ENCODE data around the gene STMN1. TPM values are rescaled to one million over a fixed set of nuclear protein-coding genes. Genes with fewer than 3 reads are reported as not detected.

STMN1 gene
- total RNA-seq (ENCODE audit: low replicate concordance), result 2.2 and 55.4 TPM in 2 replicates

GRCh38 chr1:25905680-25906643 is at the start of gene STMN1:
Gene STMN1, minus strand, starts transcription at chr1:25906419. Its CDS starts 1,743 bp downstream, at chr1:25904676.

DNA sequence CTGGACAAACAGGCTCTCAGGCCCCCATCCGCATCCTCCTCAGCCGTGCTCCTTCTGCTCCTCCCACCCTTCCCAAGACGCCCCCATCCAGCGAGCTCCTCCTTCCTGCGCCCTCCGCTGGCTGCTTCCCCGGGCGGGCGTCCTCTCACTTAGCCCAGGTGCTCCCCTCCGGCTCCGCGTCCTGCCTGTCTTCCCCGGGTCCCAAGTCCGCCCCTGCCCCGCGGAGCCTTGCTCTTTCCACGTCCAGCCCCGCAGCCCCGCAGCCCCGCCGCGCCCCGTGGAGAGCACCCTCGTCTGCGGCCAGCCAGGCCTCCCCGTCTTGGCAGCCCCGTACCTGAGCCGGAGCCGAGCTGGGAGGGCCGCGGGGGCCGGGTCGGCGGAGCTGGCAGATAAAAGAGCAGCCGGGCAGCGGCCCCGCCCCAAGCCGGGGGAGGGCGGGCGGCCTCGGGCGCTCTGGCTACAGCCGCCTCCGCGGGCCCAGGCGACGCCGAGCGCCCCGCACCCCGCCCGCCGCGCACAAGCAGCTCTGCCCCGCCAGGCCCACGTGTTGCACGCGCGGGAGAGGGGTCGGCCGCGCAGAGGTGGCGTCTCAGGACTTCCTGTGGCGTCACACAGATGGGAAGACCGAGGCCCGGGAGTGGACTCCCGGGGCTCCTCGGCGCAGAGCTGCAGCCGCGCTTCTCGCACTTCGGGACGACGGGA is 30.9 kb downstream of the STMN1 start, which contains the start of gene PAQR7:
Gene PAQR7 (minus strand): TSS at position 555 of the 702 bp plus-strand sequence. CDS start 11,869 bp downstream, outside the sequence.

DNA sequence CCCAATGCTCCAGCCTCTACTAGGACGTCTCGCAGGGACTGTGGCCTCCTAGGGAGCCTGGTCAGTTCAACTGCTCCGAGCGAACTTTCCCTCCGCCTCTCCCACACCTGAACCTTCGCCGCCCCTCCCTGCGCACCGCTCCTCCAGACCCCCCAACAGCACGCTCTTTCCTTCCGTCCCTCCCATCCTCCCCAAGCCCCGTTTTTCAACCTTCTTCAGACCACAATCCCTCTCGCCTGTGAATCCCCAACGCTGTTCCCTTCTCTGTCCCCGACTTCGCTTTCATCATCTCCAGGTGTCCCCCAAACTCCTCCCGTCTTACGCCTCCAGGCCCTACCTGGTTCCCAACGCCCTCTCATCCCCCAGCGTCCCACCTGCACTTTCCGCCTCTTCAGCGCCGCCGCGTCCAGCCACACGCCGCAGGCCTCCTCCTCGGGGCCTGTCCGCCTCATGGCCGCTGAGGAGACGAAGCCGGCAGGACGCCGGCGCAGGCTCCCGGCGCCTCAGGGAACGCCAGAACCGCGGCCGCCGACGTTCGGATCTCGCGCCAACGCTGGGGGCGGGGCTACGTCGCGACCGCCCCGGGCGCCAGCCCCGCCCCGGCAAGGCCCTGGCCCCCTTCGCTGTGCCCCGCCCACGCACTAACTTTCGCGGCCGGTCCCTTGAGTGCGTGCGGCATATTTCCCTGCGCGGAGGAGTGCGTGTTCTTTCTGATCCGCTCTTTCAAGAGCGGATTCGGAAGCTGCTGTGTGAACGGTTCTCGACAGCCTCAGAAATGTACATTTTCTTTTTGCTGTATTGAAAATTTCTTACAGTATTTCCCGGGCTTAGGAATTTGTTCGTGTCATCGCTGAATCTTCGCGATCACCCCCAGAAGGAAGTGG is 47.1 kb downstream of the STMN1 start, which contains the start of gene AUNIP:
Gene AUNIP (minus strand): TSS at position 552 of the 884 bp plus-strand sequence. CDS start 100 bp downstream, at position 452.

Other genes with a start within 250 kb of the STMN1 start
- gene SELENON, start 106.2 kb downstream of the STMN1 start, total RNA-seq (ENCODE audit: low replicate concordance), result 7.1 and 11.8 TPM in 2 replicates
- 24.7 and 26.5 TPM in 2 replicates for gene MTFR1L, start 86.5 kb downstream of the STMN1 start, total RNA-seq (ENCODE audit: low replicate concordance)
- 0.98 TPM in 1 of 2 replicates, not detected in the other for gene AUNIP, start 47.0 kb downstream of the STMN1 start, total RNA-seq (ENCODE audit: low replicate concordance)
- 7.5 and 10.6 TPM in 2 replicates for gene PAQR7, start 30.7 kb downstream of the STMN1 start, total RNA-seq (ENCODE audit: low replicate concordance)
- 5.0 and 7.0 TPM in 2 replicates for gene PAFAH2, start 91.6 kb upstream of the STMN1 start, total RNA-seq (ENCODE audit: low replicate concordance)
- gene EXTL1, start 115.4 kb upstream of the STMN1 start, total RNA-seq (ENCODE audit: low replicate concordance), result 0.15 and 0.23 TPM in 2 replicates
- not detected in 2 replicates for gene SLC30A2, start 139.7 kb upstream of the STMN1 start, total RNA-seq (ENCODE audit: low replicate concordance)
- 0.82 TPM in 1 of 2 replicates, not detected in the other for gene TRIM63, start 161.2 kb upstream of the STMN1 start, total RNA-seq (ENCODE audit: low replicate concordance)
- gene PDIK1L, start 205.4 kb upstream of the STMN1 start, total RNA-seq (ENCODE audit: low replicate concordance), result 2.9 TPM in 2 replicates

Data from smooth muscle cell of the coronary artery (primary cell).